Stimulated activated CD4-positive, alpha-beta T cell treated with anti-CD3 and anti-CD28 coated beads, Interleukin-12 subunit alpha, Interleukin-12 subunit beta, amount 100 ng/mL, for 24 hours (primary cell): ENCODE measurements around the gene CFAP53.

Experiments used
- DNase-seq, 2 experiments: peaks; one replicate each; pipeline ENCODE4 v3.0.0-alpha.2; 2020; ENCODE audit warnings: low read depth in 2 of 2

CFAP53 gene

GRCh38 chr18:50193796-50194630 lies 72.3 kb downstream of the CFAP53 start:
- DNase-seq = no peak

- DNase-seq = no peak
Observed at GRCh38 chr18:50192995-50193795, 73.1 kb downstream of the CFAP53 start.

GRCh38 chr18:50190926-50191325 lies 75.4 kb downstream of the CFAP53 start:
- DNase-seq = no peak

- DNase-seq = no peak
Observed at GRCh38 chr18:50190236-50190635, 76.1 kb downstream of the CFAP53 start.

DNA sequence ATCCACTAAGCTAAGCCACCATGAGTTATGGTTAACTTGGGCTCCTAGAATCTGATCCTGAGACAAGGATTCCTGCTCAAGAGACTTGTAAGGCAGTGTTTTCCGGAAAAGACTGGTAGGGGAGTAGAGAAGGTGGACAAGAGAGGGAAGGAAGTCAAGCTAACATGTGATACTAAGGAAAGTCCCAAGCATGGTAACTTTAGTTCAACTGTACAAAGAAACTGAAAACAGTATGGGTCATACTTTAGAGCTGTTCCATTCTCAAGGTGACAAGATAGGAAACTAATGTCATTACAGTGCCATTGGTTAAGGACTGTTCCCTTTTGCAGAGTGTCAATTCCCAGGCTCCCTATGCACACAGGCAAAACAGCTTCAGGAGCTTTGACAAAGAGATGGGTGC lies 77.1 kb downstream of the CFAP53 start:
- no peak for DNase-seq

DNA sequence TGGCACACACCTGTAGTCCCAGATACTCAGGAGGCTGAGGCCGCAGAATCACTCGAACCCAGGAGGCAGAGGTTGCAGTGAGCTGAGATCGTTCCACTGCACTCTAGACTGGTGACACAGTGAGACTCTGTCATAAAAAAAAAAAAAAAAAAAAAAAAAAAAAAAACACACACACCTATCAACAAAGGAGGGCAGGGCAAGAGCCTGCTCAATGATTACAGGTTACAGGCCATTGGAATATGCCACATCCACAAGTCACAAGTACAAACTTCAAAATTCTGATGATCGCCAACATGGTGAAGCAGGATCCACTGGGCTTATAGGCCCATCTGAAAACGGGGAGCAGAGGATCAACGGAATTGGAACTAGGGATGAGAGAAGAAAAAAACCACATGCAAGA lies 77.6 kb downstream of the CFAP53 start:
- no peak for DNase-seq

GRCh38 chr18:50187659-50188058 lies 78.6 kb downstream of the CFAP53 start:
- no peak for DNase-seq

- DNase-seq = no peak
Observed at GRCh38 chr18:50186385-50186784, 79.9 kb downstream of the CFAP53 start.

GRCh38 chr18:50183556-50183955 lies 82.7 kb downstream of the CFAP53 start:
- no peak for DNase-seq

DNA sequence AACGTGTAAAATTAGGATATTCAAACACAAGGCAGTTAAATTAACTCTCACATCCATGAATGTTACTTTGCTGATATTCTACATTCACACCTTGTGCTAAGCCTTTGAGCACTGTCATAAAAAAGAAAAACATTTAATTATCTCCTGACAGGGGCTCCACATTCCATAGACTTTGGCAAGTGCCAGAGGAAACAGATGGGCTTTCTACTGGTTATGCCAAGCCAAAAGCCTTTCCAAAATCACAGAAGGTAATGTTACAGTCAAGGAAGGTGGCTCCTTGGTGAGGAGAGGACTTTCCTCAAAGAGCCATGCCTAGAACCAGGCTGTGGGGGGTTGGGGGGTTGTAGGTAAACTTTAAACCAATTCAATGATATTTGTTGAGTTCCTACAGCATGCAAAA lies 83.8 kb downstream of the CFAP53 start:
- no peak for DNase-seq

- no peak for DNase-seq
Observed at GRCh38 chr18:50181590-50181989, 84.7 kb downstream of the CFAP53 start.

DNA sequence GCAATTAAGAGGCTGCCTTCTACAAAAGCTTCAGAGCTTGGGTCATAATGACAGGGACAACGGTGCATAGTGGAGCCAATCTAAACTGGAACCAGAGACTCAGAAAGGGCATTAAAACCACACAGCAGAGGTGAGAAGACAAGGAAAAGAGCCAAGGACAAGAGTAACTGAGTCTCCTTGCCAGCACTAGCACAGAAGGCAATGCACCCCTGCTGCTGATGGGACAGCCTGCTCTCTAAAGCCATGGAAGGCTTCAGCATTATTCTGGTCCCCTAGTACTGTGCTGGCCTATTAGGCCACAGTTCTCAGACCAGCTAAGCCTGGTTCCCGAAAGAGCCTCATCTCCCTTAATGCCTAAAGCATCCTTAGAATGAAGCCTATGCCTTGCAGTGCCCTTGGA lies 86.8 kb downstream of the CFAP53 start:
- no peak for DNase-seq

DNA sequence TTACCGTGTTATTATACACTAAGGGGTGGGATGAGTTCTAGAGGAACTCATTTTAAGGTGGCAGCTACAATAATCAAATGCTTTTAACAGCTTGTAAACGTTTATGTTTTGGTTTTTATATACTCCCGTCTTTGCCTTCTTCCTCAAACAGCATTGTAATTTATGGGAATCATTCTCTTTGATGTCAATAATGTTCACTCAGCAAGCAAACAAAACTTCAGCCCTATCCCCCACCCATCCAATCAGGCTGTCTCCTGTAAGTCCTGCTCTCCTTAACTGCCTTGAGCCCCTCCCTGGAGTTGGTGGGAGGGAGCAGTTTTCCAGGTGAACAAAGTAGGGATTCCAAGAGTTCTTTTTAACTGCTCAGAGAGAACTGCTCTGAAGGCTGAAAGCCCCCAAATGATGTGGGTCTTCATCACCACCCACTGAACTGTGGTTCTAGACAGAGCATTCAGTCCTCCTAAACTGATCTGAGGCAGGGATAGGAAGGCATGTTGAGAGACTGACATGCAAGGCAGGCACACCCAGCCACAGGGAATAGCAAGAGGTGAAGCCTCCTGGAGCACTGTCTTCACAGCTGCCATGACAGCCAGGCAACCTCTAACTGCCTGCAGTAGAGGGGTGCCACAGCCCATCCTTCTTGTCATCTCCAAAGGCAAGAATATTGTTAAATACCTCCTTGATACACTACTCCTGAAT lies 88.9 kb downstream of the CFAP53 start:
- no peak for DNase-seq
